ENCODE measurements around the gene UBE4B. TPM values are rescaled to one million over a fixed set of nuclear protein-coding genes. Genes with fewer than 3 reads are reported as not detected.
"Not testable (repeated sequence)": the region's sequence is repeated elsewhere in the genome, so short reads cannot be mapped to it uniquely, and the experiment has no call there.

The UBE4B gene
- total RNA-seq, 1 experiment from 2014 or later: 37.0 TPM

DNA sequence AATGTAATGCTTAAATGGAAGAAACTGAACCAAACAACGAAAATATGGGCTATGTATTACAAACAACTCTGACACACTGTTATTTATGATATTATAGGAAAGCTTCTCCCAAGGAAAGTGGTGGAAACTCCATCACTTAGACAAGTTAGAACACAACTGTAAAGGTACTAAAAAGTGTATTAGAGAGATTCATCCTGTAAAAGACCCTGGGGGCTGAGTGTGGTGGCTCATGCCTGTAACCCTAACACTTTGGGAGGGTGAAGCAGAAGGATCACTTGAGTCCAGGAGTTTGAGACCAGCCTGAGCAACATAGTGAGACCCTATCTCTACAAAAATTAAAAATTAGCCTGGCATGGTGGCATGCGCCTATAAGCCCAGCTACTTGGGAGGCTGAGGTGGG, 7.4 kb upstream of the UBE4B start:
- Histone ChIP-seq H4K20me1 (ENCODE audit: insufficient read depth, low read depth, low read length) (no peaks in the 10 kb centered on the region), H3K27me3 (ENCODE audit: low read length) (no peaks in the 10 kb centered on the region), H3K79me2 (ENCODE audit: low read length) (no peaks in the 10 kb centered on the region), H3K4me1 (ENCODE audit: low read length) (peaks cover 7% of the 10 kb centered on the region), H3K36me3 (ENCODE audit: insufficient read depth, low read length) (no peaks in the 10 kb centered on the region), H3K9ac (ENCODE audit: low read length) (no peak overlapping the region), H3K9me3 (ENCODE audit: low read length) (0 out of 2 replicates have a peak, but pooled peaks cover 6% of the 10 kb centered on the region), H2AFZ (ENCODE audit: low read length) (no peak overlapping the region), H3K27ac (ENCODE audit: low read length) (no peak overlapping the region), H3K9me2 (replicated peaks; ENCODE audit: insufficient read depth, low read length) (no peaks in the 10 kb centered on the region), H3K4me3 (ENCODE audit: low read length) (no peak overlapping the region), H3K4me2 (ENCODE audit: low read depth, low read length, poor library complexity, severe bottlenecking) (no peak overlapping the region)
- DNase-seq: no peak

- Histone ChIP-seq H3K36me3 (ENCODE audit: insufficient read depth, low read length) (no peaks in the 10 kb centered on the region), H2AFZ (ENCODE audit: low read length) (no peak overlapping the region), H3K9me2 (replicated peaks; ENCODE audit: insufficient read depth, low read length) (no peaks in the 10 kb centered on the region), H3K27ac (ENCODE audit: low read length) (no peak overlapping the region), H3K4me1 (ENCODE audit: low read length) (peaks cover 8% of the 10 kb centered on the region), H3K79me2 (ENCODE audit: low read length) (no peaks in the 10 kb centered on the region), H3K9ac (ENCODE audit: low read length) (no peak overlapping the region), H3K4me2 (ENCODE audit: low read depth, low read length, poor library complexity, severe bottlenecking) (no peak overlapping the region), H3K27me3 (ENCODE audit: low read length) (no peaks in the 10 kb centered on the region), H3K4me3 (ENCODE audit: low read length) (no peak overlapping the region), H3K9me3 (ENCODE audit: low read length) (0 out of 2 replicates have a peak, but pooled peaks cover 6% of the 10 kb centered on the region), H4K20me1 (ENCODE audit: insufficient read depth, low read depth, low read length) (no peaks in the 10 kb centered on the region)
- no peak for DNase-seq
Measured at GRCh38 chr1:10027027-10027426, 5.7 kb upstream of the UBE4B start.

DNA sequence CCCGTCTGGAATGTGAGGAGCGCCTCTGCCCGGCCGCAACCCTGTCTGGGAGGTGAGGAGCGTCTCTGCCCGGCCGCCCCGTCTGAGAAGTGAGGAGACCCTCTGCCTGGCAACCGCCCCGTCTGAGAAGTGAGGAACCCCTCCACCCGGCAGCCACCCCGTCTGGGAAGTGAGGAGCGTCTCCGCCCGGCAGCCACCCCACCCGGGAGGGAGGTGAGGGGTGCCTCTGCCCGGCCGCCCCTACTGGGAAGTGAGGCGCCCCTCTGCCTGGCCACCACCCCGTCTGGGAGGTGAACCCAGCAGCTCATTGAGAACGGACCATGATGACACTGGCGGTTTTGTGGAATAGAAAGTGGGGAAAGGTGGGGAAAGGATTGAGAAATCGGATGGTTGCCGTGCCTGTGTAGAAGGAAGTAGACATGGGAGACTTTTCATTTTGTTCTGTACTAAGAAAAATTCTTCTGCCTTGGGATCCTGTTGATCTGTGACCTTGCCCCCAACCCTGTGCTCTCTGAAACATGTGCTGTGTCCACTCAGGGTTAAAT, 3.7 kb upstream of the UBE4B start:
- H4K20me1 ChIP-seq (ENCODE audit: insufficient read depth, low read depth, low read length); H3K9ac ChIP-seq (ENCODE audit: low read length); H3K4me3 ChIP-seq (ENCODE audit: low read length); H3K9me2 ChIP-seq (replicated peaks; ENCODE audit: insufficient read depth, low read length); DNase-seq; H3K4me2 ChIP-seq (ENCODE audit: low read depth, low read length, poor library complexity, severe bottlenecking); H2AFZ ChIP-seq (ENCODE audit: low read length); H3K79me2 ChIP-seq (ENCODE audit: low read length); H3K36me3 ChIP-seq (ENCODE audit: insufficient read depth, low read length); H3K9me3 ChIP-seq (ENCODE audit: low read length); H3K27ac ChIP-seq (ENCODE audit: low read length); H3K27me3 ChIP-seq (ENCODE audit: low read length): not testable (repeated sequence)
- H3K4me1 ChIP-seq (ENCODE audit: low read length): peaks cover 14% of the 10 kb centered on the region

DNA sequence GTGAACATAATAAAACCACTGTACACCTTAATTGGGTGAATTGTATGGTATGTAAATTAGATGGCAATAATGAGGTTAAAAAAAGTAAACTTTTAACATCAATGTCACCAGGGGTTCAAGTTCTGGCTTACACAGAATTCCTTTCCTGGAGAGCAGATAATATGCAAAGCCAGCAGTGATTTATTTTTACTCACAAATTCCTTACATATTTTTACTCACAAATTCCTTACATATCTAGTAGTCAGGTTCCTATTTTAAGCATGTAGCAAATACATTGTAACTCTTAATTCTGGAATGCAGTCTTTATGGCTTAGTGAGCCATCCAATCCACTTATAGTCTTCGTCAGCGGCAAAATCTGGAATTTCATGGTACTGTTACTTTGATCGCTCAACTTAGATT, 1.3 kb upstream of the UBE4B start:
- no peaks in the 10 kb centered on the region for H3K9me2 ChIP-seq (replicated peaks; ENCODE audit: insufficient read depth, low read length)
- H3K4me1 ChIP-seq (ENCODE audit: low read length): peaks cover 22% of the 10 kb centered on the region
- no peaks in the 10 kb centered on the region for H3K36me3 ChIP-seq (ENCODE audit: insufficient read depth, low read length)
- DNase-seq: no peak
- H3K27me3 ChIP-seq (ENCODE audit: low read length): no peaks in the 10 kb centered on the region
- no peaks in the 10 kb centered on the region for H3K9me3 ChIP-seq (ENCODE audit: low read length)
- no peak overlapping the region for H3K9ac ChIP-seq (ENCODE audit: low read length)
- H2AFZ ChIP-seq (ENCODE audit: low read length): no peak overlapping the region
- H3K4me3 ChIP-seq (ENCODE audit: low read length): no peak overlapping the region
- H3K4me2 ChIP-seq (ENCODE audit: low read depth, low read length, poor library complexity, severe bottlenecking): no peak overlapping the region
- no peak overlapping the region for H3K27ac ChIP-seq (ENCODE audit: low read length)
- H4K20me1 ChIP-seq (ENCODE audit: insufficient read depth, low read depth, low read length): no peaks in the 10 kb centered on the region
- H3K79me2 ChIP-seq (ENCODE audit: low read length): peaks cover 29% of the 10 kb centered on the region

GRCh38 chr1:10033359-10033845, 644 bp downstream of the UBE4B start:
- Histone ChIP-seq H3K36me3 (ENCODE audit: insufficient read depth, low read length) (no peaks in the 10 kb centered on the region; the same call in 1 of the 2 replicates), H3K79me2 (ENCODE audit: low read length) (peaks cover 48% of the 10 kb centered on the region), H3K9me2 (replicated peaks; ENCODE audit: insufficient read depth, low read length) (no peaks in the 10 kb centered on the region), H4K20me1 (ENCODE audit: insufficient read depth, low read depth, low read length) (no peaks in the 10 kb centered on the region), H3K27me3 (ENCODE audit: low read length) (no peaks in the 10 kb centered on the region), H3K27ac (ENCODE audit: low read length) (peak overlapping the region; percentile 24; the same call in 1 of the 2 replicates), H3K4me2 (ENCODE audit: low read depth, low read length, poor library complexity, severe bottlenecking) (peak overlapping the region; percentile 78), H3K4me3 (ENCODE audit: low read length) (peak overlapping the region; percentile 85), H3K4me1 (ENCODE audit: low read length) (peaks cover 16% of the 10 kb centered on the region), H3K9me3 (ENCODE audit: low read length) (no peaks in the 10 kb centered on the region), H3K9ac (ENCODE audit: low read length) (peak overlapping the region; percentile 88), H2AFZ (ENCODE audit: low read length) (peak overlapping the region; percentile 57)
- DNase-seq: peak; percentile 63

- Histone ChIP-seq H4K20me1 (ENCODE audit: insufficient read depth, low read depth, low read length) (no peaks in the 10 kb centered on the region), H3K4me3 (ENCODE audit: low read length) (no peak overlapping the region), H3K36me3 (ENCODE audit: insufficient read depth, low read length) (no peaks in the 10 kb centered on the region; the same call in 1 of the 2 replicates), H3K9me3 (ENCODE audit: low read length) (no peaks in the 10 kb centered on the region), H3K27me3 (ENCODE audit: low read length) (no peaks in the 10 kb centered on the region), H3K4me2 (ENCODE audit: low read depth, low read length, poor library complexity, severe bottlenecking) (no peak overlapping the region), H3K79me2 (ENCODE audit: low read length) (peaks cover 80% of the 10 kb centered on the region), H3K9ac (ENCODE audit: low read length) (no peak overlapping the region), H3K27ac (ENCODE audit: low read length) (no peak overlapping the region), H3K4me1 (ENCODE audit: low read length) (no peaks in the 10 kb centered on the region), H3K9me2 (replicated peaks; ENCODE audit: insufficient read depth, low read length) (no peaks in the 10 kb centered on the region), H2AFZ (ENCODE audit: low read length) (no peak overlapping the region)
- no peak for DNase-seq
Measured at GRCh38 chr1:10042746-10043145, 10.0 kb downstream of the UBE4B start.

GRCh38 chr1:10045480-10046355, 13.0 kb downstream of the UBE4B start:
- Histone ChIP-seq H4K20me1 (ENCODE audit: insufficient read depth, low read depth, low read length) (no peaks in the 10 kb centered on the region), H3K4me3 (ENCODE audit: low read length) (no peak overlapping the region), H3K27me3 (ENCODE audit: low read length) (no peaks in the 10 kb centered on the region), H3K9me3 (ENCODE audit: low read length) (no peaks in the 10 kb centered on the region), H3K9me2 (replicated peaks; ENCODE audit: insufficient read depth, low read length) (no peaks in the 10 kb centered on the region), H3K36me3 (ENCODE audit: insufficient read depth, low read length) (no peaks in the 10 kb centered on the region), H3K9ac (ENCODE audit: low read length) (no peak overlapping the region), H3K4me2 (ENCODE audit: low read depth, low read length, poor library complexity, severe bottlenecking) (no peak overlapping the region), H3K27ac (ENCODE audit: low read length) (no peak overlapping the region), H3K4me1 (ENCODE audit: low read length) (no peaks in the 10 kb centered on the region), H3K79me2 (ENCODE audit: low read length) (peaks cover 84% of the 10 kb centered on the region), H2AFZ (ENCODE audit: low read length) (no peak overlapping the region)
- no peak for DNase-seq

GRCh38 chr1:10046356-10047085, 13.8 kb downstream of the UBE4B start:
- H3K79me2 ChIP-seq (ENCODE audit: low read length): peaks cover 84% of the 10 kb centered on the region
- H3K4me2 ChIP-seq (ENCODE audit: low read depth, low read length, poor library complexity, severe bottlenecking): no peak overlapping the region
- no peaks in the 10 kb centered on the region for H3K4me1 ChIP-seq (ENCODE audit: low read length)
- H3K9ac ChIP-seq (ENCODE audit: low read length): no peak overlapping the region
- no peaks in the 10 kb centered on the region for H3K9me2 ChIP-seq (replicated peaks; ENCODE audit: insufficient read depth, low read length)
- H2AFZ ChIP-seq (ENCODE audit: low read length): no peak overlapping the region
- no peaks in the 10 kb centered on the region for H3K27me3 ChIP-seq (ENCODE audit: low read length)
- no peaks in the 10 kb centered on the region for H3K36me3 ChIP-seq (ENCODE audit: insufficient read depth, low read length)
- H3K27ac ChIP-seq (ENCODE audit: low read length): no peak overlapping the region
- no peaks in the 10 kb centered on the region for H4K20me1 ChIP-seq (ENCODE audit: insufficient read depth, low read depth, low read length)
- no peaks in the 10 kb centered on the region for H3K9me3 ChIP-seq (ENCODE audit: low read length)
- H3K4me3 ChIP-seq (ENCODE audit: low read length): no peak overlapping the region
- DNase-seq: no peak
